Uterus (tissue), 4 donors: ENCODE data around the gene TP53BP1. TPM values are rescaled to one million over a fixed set of nuclear protein-coding genes. Genes with fewer than 3 reads are reported as not detected.
"Not testable (repeated sequence)": the region's sequence is repeated elsewhere in the genome, so short reads cannot be mapped to it uniquely, and the experiment has no call there.

Experiments used
- DNase-seq, 2 donors: peaks; one replicate each; pipeline ENCODE4 v3.0.0-alpha.2; 2019 to 2020
- H3K27ac ChIP-seq, 2 donors: fragments of 200-600 bp; sonication (generic); 1 replicate in 1 of 2; 2 replicates in 1 of 2; pipeline ENCODE4 v1.5.1; 2016 to 2018
- H3K27me3 ChIP-seq, 2 donors: fragments of 200-600 bp; sonication (generic); one replicate each; pipeline ENCODE4 v1.5.1; 2018 to 2019; ENCODE audit warnings: control low read depth in 1 of 2
- H3K36me3 ChIP-seq, 2 donors: fragments of 200-600 bp; sonication (generic); one replicate each; pipeline ENCODE4 v1.5.1; 2019; ENCODE audit warnings: control low read depth in 1 of 2
- H3K4me1 ChIP-seq, 2 donors: fragments of 200-600 bp; sonication (generic); one replicate each; pipeline ENCODE4 v1.5.1; 2018 to 2019; ENCODE audit warnings: control low read depth in 1 of 2
- H3K4me3 ChIP-seq, 2 donors: fragments of 200-600 bp; sonication (generic); 1 replicate in 1 of 2; 2 replicates in 1 of 2; pipeline ENCODE4 v1.5.1; 2018 to 2019; ENCODE audit warnings: mild to moderate bottlenecking in 1 of 2
- H3K9me3 ChIP-seq, 2 donors: fragments of 200-600 bp; sonication (generic); one replicate each; pipeline ENCODE4 v1.5.1; 2019; ENCODE audit warnings: control low read depth in 1 of 2
- POLR2A ChIP-seq, 2 donors: fragments of 450-650 bp; IDR thresholded peaks; one replicate each; pipeline ENCODE4 v1.6.1; 2016; ENCODE audit warnings: antibody characterized with exemption in 2 of 2, mild to moderate bottlenecking in 1 of 2, moderate library complexity in 1 of 2
- intact Hi-C: fragments of 100-400 bp; cut with DNase I; formaldehyde crosslinking; loops from one replicate; pipeline ENCODE4 v1.15.1; 2023; ENCODE audit warnings: low total_unique reads
- total RNA-seq, 4 donors: library from RNA; depleted of rRNA in 3 of 4; stranded (reverse); fragments of >200 nt in 3 of 4; gene quantifications; one replicate each; pipeline versions ENCODE4 v1.1.0 to v1.2.4, GENCODE V29; 2014 to 2023
- TF ChIP-seq, protein P1 (sequence below), 4 experiments: fragments of 200-600 bp in 2 of 4; fragments of 450-650 bp in 2 of 4; sonication (generic) in 2 of 4; IDR thresholded peaks; one replicate each; pipeline ENCODE4 v1.5.1; 2016 to 2019; ENCODE audit warnings: antibody characterized with exemption in 4 of 4, mild to moderate bottlenecking in 2 of 4, moderate library complexity in 1 of 4
- donor health status: DM: yes; HTN: yes; CAD: no.

TP53BP1 gene
- total RNA-seq, 4 donors from 2014 or later = 30.2 to 150 (median 51.4) TPM

GRCh38 chr15:43404130-43404529 is 88.8 kb downstream of the TP53BP1 start:
- Histone ChIP-seq H3K27ac (no peak overlapping the region), H3K4me1 (no peaks in the 10 kb centered on the region), H3K36me3 (no peaks in the 10 kb centered on the region), H3K9me3 (no peaks in the 10 kb centered on the region), H3K4me3 (no peak overlapping the region), H3K27me3 (no peaks in the 10 kb centered on the region)
- intact Hi-C loops = no loop called here
- DNase-seq = no peak
- TF ChIP-seq POLR2A (IDR thresholded peaks at IDR 0.05) = no peak
- TF ChIP-seq, protein P1, sequence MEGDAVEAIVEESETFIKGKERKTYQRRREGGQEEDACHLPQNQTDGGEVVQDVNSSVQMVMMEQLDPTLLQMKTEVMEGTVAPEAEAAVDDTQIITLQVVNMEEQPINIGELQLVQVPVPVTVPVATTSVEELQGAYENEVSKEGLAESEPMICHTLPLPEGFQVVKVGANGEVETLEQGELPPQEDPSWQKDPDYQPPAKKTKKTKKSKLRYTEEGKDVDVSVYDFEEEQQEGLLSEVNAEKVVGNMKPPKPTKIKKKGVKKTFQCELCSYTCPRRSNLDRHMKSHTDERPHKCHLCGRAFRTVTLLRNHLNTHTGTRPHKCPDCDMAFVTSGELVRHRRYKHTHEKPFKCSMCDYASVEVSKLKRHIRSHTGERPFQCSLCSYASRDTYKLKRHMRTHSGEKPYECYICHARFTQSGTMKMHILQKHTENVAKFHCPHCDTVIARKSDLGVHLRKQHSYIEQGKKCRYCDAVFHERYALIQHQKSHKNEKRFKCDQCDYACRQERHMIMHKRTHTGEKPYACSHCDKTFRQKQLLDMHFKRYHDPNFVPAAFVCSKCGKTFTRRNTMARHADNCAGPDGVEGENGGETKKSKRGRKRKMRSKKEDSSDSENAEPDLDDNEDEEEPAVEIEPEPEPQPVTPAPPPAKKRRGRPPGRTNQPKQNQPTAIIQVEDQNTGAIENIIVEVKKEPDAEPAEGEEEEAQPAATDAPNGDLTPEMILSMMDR (IDR thresholded peaks at IDR 0.05) = no peak

GRCh38 chr15:43403616-43404015 is 89.3 kb downstream of the TP53BP1 start:
- intact Hi-C loops = no loop called here

GRCh38 chr15:43402255-43402654 is 90.7 kb downstream of the TP53BP1 start:
- DNase-seq = no peak
- no peaks in the 10 kb centered on the region for H3K9me3 ChIP-seq
- intact Hi-C loops = no loop called here

More at GRCh38 chr15:43403616-43404015, 89.3 kb downstream of the TP53BP1 start:
- no peak for DNase-seq
- H3K36me3 ChIP-seq = no peaks in the 10 kb centered on the region
- no peak for TF ChIP-seq POLR2A (IDR thresholded peaks at IDR 0.05)
- TF ChIP-seq, protein P1 (IDR thresholded peaks at IDR 0.05) = no peak
- H3K9me3 ChIP-seq = no peaks in the 10 kb centered on the region
- H3K4me3 ChIP-seq = no peak overlapping the region
- H3K27ac ChIP-seq = no peak overlapping the region
- H3K4me1 ChIP-seq = no peaks in the 10 kb centered on the region
- no peaks in the 10 kb centered on the region for H3K27me3 ChIP-seq

DNA sequence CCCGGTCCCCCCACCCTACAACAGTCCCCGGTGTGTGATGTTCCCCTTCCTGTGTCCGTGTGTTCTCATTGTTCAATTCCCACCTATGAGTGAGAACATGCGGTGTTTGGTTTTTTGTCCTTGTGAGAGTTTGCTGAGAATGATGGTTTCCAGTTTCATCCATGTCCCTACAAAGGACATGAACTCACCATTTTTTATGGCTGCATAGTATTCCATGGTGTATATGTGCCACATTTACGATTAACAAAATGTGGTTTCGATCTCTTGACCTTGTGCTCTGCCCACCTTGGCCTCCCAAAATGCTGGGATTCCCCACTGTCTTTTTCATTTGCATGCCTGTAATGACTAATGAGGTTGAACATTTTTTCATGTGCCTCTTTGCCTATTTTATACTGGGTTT is 99.4 kb downstream of the TP53BP1 start:
- intact Hi-C loops, H3K27me3 ChIP-seq, H3K27ac ChIP-seq, H3K9me3 ChIP-seq, DNase-seq, H3K4me1 ChIP-seq, H3K4me3 ChIP-seq, H3K36me3 ChIP-seq: not testable (repeated sequence)

More at GRCh38 chr15:43402255-43402654, 90.7 kb downstream of the TP53BP1 start:
- no peak overlapping the region for H3K4me3 ChIP-seq
- H3K4me1 ChIP-seq = no peaks in the 10 kb centered on the region
- TF ChIP-seq, protein P1 (IDR thresholded peaks at IDR 0.05) = no peak
- TF ChIP-seq POLR2A (IDR thresholded peaks at IDR 0.05) = no peak
- H3K27me3 ChIP-seq = no peaks in the 10 kb centered on the region
- no peaks in the 10 kb centered on the region for H3K36me3 ChIP-seq
- H3K27ac ChIP-seq = no peak overlapping the region

DNA sequence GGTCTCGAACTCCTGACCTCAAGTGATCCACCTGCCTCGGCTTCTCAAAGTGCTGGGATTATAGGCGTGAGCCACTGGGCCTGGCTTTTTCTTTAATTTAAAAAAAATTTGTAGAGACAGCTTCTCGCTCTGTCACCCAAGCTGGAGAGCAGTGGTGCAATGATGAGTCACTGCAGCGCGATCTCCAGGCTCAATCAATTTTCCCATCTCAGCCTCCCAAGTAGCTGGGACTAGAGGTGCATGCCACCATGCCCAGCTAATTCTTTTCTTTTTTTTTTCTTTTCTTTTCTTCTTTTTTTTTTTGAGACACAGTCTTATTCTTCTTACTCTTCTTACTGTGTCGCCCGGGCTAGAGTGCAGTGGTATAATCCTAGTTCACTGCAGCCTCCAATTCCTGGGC is 102.2 kb downstream of the TP53BP1 start:
- intact Hi-C loops = no loop called here

More for the DNA sequence above, 102.2 kb downstream of the TP53BP1 start:
- Histone ChIP-seq H3K27me3 (no peaks in the 10 kb centered on the region), H3K9me3 (no peaks in the 10 kb centered on the region), H3K36me3 (no peaks in the 10 kb centered on the region), H3K27ac (no peak overlapping the region), H3K4me1 (no peaks in the 10 kb centered on the region), H3K4me3 (no peak overlapping the region)
- TF ChIP-seq POLR2A (IDR thresholded peaks at IDR 0.05) = no peak
- TF ChIP-seq, protein P1 (IDR thresholded peaks at IDR 0.05) = no peak
- DNase-seq = no peak
